HepG2 (cell line): ENCODE data around the gene PTPRU. TPM values are rescaled to one million over a fixed set of nuclear protein-coding genes. Genes with fewer than 3 reads are reported as not detected.
"Not testable (repeated sequence)": the region's sequence is repeated elsewhere in the genome, so short reads cannot be mapped to it uniquely, and the experiment has no call there.

Experiments
- ATAC-seq: fragments of 200-7000 bp; cut with Tn5 transposase; 3 replicates; pipeline ENCODE4 v1.9.1; 2020; ENCODE audit warnings: mild to moderate bottlenecking, moderate library complexity
- BruUV-seq: library from RNA; stranded (reverse); fragments of 400-500 nt; replicated peaks from 2 replicates; lab custom pipeline; 2021; lab: Mats Ljungman, UMichigan
- CTCF ChIA-PET: fragments of 300-600 bp; formaldehyde crosslinking; extraction: SDS; loops from one replicate; lab custom pipeline; 2021; ENCODE audit warnings: low total read pairs, inconsistent platforms, low intra/inter-chr PET ratio; lab: Yijun Ruan, JAX
- POLR2A ChIA-PET: fragments of 350-600 bp; sonication (Branson Sonifier 250); formaldehyde crosslinking; loops from one replicate; lab custom pipeline; 2020; ENCODE audit warnings: antibody characterized with exemption, inconsistent platforms; lab: Yijun Ruan, JAX
- DNase-seq: peaks from one replicate; pipeline ENCODE4 v3.0.0-alpha.2; 2015; ENCODE audit warnings: low spot score
- FAIRE-seq: peaks from 3 replicates; lab custom pipeline; 2011; peaks lifted over from hg19 to GRCh38; lab: Jason Lieb, UNC
- H2AFZ ChIP-seq: one replicate; pipeline ENCODE4 v1.6.1; 2011; ENCODE audit warnings: low read length, inconsistent platforms
- H3K27ac ChIP-seq: fragments of 300-600 bp; 3 replicates; pipeline ENCODE4 v1.8.0; 2011; ENCODE audit warnings: mixed run types, mild to moderate bottlenecking, mixed read lengths, low read length, inconsistent platforms; ENCODE audit not compliant: insufficient read depth; ENCODE audit errors: extremely low read length
- H3K27me3 ChIP-seq, 2 experiments: fragments of 200-600 bp in 1 of 2; 2 replicates in 1 of 2; 3 replicates in 1 of 2; pipeline versions ENCODE4 v1.6.0 to v1.8.0; 2011; ENCODE audit warnings: low read length in 2 of 2, mild to moderate bottlenecking in 2 of 2, moderate library complexity in 2 of 2, inconsistent platforms in 1 of 2; ENCODE audit not compliant: insufficient read depth in 2 of 2, control insufficient read depth in 1 of 2
- H3K36me3 ChIP-seq, 2 experiments: fragments of 200-600 bp in 1 of 2; replicated peaks in 1 of 2; 2 replicates in 1 of 2; 3 replicates in 1 of 2; pipeline versions ENCODE4 v1.5.1 to v1.8.0; 2011; ENCODE audit warnings: low read length in 2 of 2, inconsistent platforms in 1 of 2; ENCODE audit not compliant: insufficient read depth in 2 of 2, control insufficient read depth in 1 of 2
- H3K4me1 ChIP-seq: 2 replicates; pipeline ENCODE4 v1.5.1; 2012; ENCODE audit warnings: low read length, inconsistent platforms; ENCODE audit not compliant: insufficient read depth
- H3K4me2 ChIP-seq: 2 replicates; pipeline ENCODE4 v1.6.0; 2011; ENCODE audit warnings: low read depth, low read length, inconsistent platforms
- H3K4me3 ChIP-seq, 3 experiments: fragments of 200-600 bp in 1 of 3; sonication (generic), shearing (Covaris generic) in 1 of 3; replicated peaks in 1 of 3; 2 replicates each; pipeline ENCODE4 v1.5.1; 2011 to 2016; ENCODE audit warnings: low read length in 3 of 3, inconsistent platforms in 2 of 3, low read depth in 2 of 3, mild to moderate bottlenecking in 2 of 3, control low read depth in 1 of 3, mixed read lengths in 1 of 3; ENCODE audit not compliant: insufficient read depth in 1 of 3
- H3K79me2 ChIP-seq: one replicate; pipeline ENCODE4 v1.6.1; 2011; ENCODE audit warnings: low read length, inconsistent platforms; ENCODE audit not compliant: insufficient read depth
- H3K9ac ChIP-seq: 2 replicates; pipeline ENCODE4 v1.6.0; 2011; ENCODE audit warnings: mild to moderate bottlenecking, low read depth, low read length, inconsistent platforms; ENCODE audit not compliant: insufficient read depth
- H3K9me3 ChIP-seq: 2 replicates; pipeline ENCODE4 v1.5.1; 2012; ENCODE audit warnings: mild to moderate bottlenecking, low read length
- H4K20me1 ChIP-seq: 2 replicates; pipeline ENCODE4 v1.6.0; 2011; ENCODE audit warnings: inconsistent platforms, mild to moderate bottlenecking, low read length, moderate library complexity; ENCODE audit not compliant: insufficient read depth
- BCL6 ChIP-seq: IDR thresholded peaks from 2 replicates; pipeline ENCODE4 v1.6.1; 2016; ENCODE audit warnings: missing genetic modification reagents, missing compliant biosample characterization
- FIP1L1 ChIP-seq: fragments of 200-400 bp; formaldehyde crosslinking; IDR thresholded peaks from 2 replicates; pipeline ENCODE4 v1.6.1; 2018; ENCODE audit warnings: low read depth, mild to moderate bottlenecking, low read length, moderate library complexity, borderline replicate concordance; ENCODE audit not compliant: insufficient read depth
- HNRNPL ChIP-seq: fragments of 200-400 bp; formaldehyde crosslinking; IDR thresholded peaks from 2 replicates; pipeline ENCODE4 v1.6.1; 2017; ENCODE audit warnings: mild to moderate bottlenecking, low read depth, low read length
- MED8 ChIP-seq: sonication (generic); formaldehyde crosslinking; IDR thresholded peaks from 2 replicates; pipeline ENCODE4 v1.8.1; 2023; ENCODE audit warnings: mild to moderate bottlenecking, missing genetic modification reagents; ENCODE audit not compliant: insufficient replicate concordance
- NBN ChIP-seq: fragments of 450-650 bp; conservative IDR thresholded peaks from 2 replicates; pipeline ENCODE4 v1.6.1; 2017
- NCOA1 ChIP-seq: sonication (generic); formaldehyde crosslinking; IDR thresholded peaks from 2 replicates; pipeline ENCODE4 v1.9.0; 2021; ENCODE audit warnings: missing genetic modification reagents
- PPARG ChIP-seq: conservative IDR thresholded peaks from 2 replicates; pipeline ENCODE4 v1.6.1; 2016; ENCODE audit warnings: missing biosample characterization, missing genetic modification reagents
- REPIN1 ChIP-seq: sonication (generic); formaldehyde crosslinking; IDR thresholded peaks from 2 replicates; pipeline ENCODE4 v1.8.0; 2022; ENCODE audit warnings: missing genetic modification reagents, low read depth, mild to moderate bottlenecking, borderline replicate concordance
- ZMAT3 ChIP-seq: sonication (generic); formaldehyde crosslinking; conservative IDR thresholded peaks from 2 replicates; pipeline ENCODE4 v1.7.0; 2021; ENCODE audit warnings: missing genetic modification reagents
- ZNF251 ChIP-seq: sonication (generic); formaldehyde crosslinking; IDR thresholded peaks from 2 replicates; pipeline ENCODE4 v1.9.0; 2021; ENCODE audit warnings: mild to moderate bottlenecking, missing genetic modification reagents
- ZNF253 ChIP-seq: sonication (generic); formaldehyde crosslinking; IDR thresholded peaks from 2 replicates; pipeline ENCODE4 v1.8.0; 2022; ENCODE audit warnings: mild to moderate bottlenecking, missing genetic modification reagents, borderline replicate concordance
- ZNF264 ChIP-seq: sonication (generic); formaldehyde crosslinking; IDR thresholded peaks from 2 replicates; pipeline ENCODE4 v1.4.0; 2020; ENCODE audit warnings: missing genetic modification reagents
- ZNF441 ChIP-seq: sonication (generic); formaldehyde crosslinking; IDR thresholded peaks from 2 replicates; pipeline ENCODE4 v1.7.0; 2021; ENCODE audit warnings: missing genetic modification reagents, borderline replicate concordance
- WGBS: methylation state at CpG from one replicate; pipeline ENCODE4 v1.1.6; 2017; ENCODE audit warnings: low lambda C conversion rate; 5-methylcytosine and 5-hydroxymethylcytosine counted together
- in situ Hi-C: cut with HindIII; loops from 2 replicates; pipeline ENCODE4 v1.10.0; 2017; ENCODE audit warnings: low pct_unique_long_range_greater_than_20kb; ENCODE audit not compliant: extremely low pct_ligation_motif_present
- intact Hi-C: fragments of 100-400 bp; cut with micrococcal nuclease; formaldehyde crosslinking; loops from one replicate; pipeline ENCODE4 v1.10.0; 2022; ENCODE audit not compliant: unreplicated experiment
- polyA plus RNA-seq, 8 experiments: library from polyadenylated mRNA; depleted of rRNA in 3 of 8; stranded (reverse) in 7 of 8; unstranded in 1 of 8; fragments of >200 nt; fragmentation: Illumina TruSeq in 4 of 8; extraction: Trizol in 4 of 8; gene quantifications; 2 replicates each; pipeline versions ENCODE4 v1.2.1 to v1.2.3, GENCODE V29; 2011 to 2016; ENCODE audit warnings: low read depth in 4 of 8, missing spikeins in 1 of 8, mixed read lengths in 1 of 8; ENCODE audit not compliant: insufficient read depth in 1 of 8
- total RNA-seq, 5 experiments: library from RNA; depleted of rRNA; stranded (reverse); fragments of >200 nt; fragmentation: Illumina TruSeq; extraction: Trizol; gene quantifications; 2 replicates each; pipeline ENCODE4 v1.2.3, GENCODE V29; 2016; ENCODE audit warnings: low read depth in 1 of 5
- TF ChIP-seq, protein P1 (sequence below): sonication (generic); formaldehyde crosslinking; IDR thresholded peaks from 2 replicates; pipeline ENCODE4 v1.5.0; 2020; ENCODE audit warnings: missing genetic modification reagents
- TF ChIP-seq, protein P2 (sequence below): sonication (generic); formaldehyde crosslinking; conservative IDR thresholded peaks from 2 replicates; pipeline ENCODE4 v1.4.0; 2020; ENCODE audit warnings: missing genetic modification reagents
- TF ChIP-seq, protein P3 (sequence below): sonication (generic); formaldehyde crosslinking; IDR thresholded peaks from 2 replicates; pipeline ENCODE4 v1.8.1; 2023; ENCODE audit warnings: mild to moderate bottlenecking, missing genetic modification reagents

Gene PTPRU
- total and polyA plus RNA-seq, 2 of the 13 experiments (the other 11 are each of a cell fraction or from before 2014, with no cell fraction given): 21.6 to 22.3 TPM

DNA sequence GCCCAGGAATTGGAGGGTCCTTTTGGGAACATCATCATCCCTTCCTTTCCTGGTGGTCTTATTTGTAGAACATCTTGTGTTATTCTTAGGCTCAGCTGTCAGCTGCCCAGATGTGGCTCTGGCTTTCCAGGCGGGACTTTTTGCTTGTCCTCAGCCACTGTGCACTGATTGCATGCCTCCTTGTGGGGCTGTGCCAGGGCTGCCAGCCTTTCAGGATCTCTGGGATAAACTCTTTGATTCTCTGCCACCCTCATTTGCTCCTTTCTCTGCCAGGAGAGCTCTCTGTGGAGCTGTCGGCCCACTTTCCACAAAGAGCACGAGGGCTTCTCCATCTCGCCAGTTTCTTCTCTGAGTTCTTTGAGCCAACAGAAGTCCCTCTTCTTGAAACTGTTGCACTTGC, 63.1 kb downstream of the PTPRU start:
- TF ChIP-seq, protein P1, sequence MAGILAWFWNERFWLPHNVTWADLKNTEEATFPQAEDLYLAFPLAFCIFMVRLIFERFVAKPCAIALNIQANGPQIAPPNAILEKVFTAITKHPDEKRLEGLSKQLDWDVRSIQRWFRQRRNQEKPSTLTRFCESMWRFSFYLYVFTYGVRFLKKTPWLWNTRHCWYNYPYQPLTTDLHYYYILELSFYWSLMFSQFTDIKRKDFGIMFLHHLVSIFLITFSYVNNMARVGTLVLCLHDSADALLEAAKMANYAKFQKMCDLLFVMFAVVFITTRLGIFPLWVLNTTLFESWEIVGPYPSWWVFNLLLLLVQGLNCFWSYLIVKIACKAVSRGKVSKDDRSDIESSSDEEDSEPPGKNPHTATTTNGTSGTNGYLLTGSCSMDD: no peak
- TF ChIP-seq ZNF441 (CRISPR knock-in tag) (no peak), FIP1L1 (no peak), MED8 (CRISPR knock-in tag) (no peak), NCOA1 (no peak), ZNF264 (CRISPR knock-in tag) (no peak), HNRNPL (no peak), ZNF251 (CRISPR knock-in tag) (no peak), NBN (no peak), REPIN1 (CRISPR knock-in tag) (no peak), PPARG (CRISPR knock-in tag) (no peak), ZNF253 (CRISPR knock-in tag) (no peak), ZMAT3 (CRISPR knock-in tag) (no peak), BCL6 (CRISPR knock-in tag) (no peak)
- TF ChIP-seq, protein P2, sequence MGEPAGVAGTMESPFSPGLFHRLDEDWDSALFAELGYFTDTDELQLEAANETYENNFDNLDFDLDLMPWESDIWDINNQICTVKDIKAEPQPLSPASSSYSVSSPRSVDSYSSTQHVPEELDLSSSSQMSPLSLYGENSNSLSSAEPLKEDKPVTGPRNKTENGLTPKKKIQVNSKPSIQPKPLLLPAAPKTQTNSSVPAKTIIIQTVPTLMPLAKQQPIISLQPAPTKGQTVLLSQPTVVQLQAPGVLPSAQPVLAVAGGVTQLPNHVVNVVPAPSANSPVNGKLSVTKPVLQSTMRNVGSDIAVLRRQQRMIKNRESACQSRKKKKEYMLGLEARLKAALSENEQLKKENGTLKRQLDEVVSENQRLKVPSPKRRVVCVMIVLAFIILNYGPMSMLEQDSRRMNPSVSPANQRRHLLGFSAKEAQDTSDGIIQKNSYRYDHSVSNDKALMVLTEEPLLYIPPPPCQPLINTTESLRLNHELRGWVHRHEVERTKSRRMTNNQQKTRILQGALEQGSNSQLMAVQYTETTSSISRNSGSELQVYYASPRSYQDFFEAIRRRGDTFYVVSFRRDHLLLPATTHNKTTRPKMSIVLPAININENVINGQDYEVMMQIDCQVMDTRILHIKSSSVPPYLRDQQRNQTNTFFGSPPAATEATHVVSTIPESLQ (CRISPR knock-in tag): no peak
- TF ChIP-seq, protein P3, sequence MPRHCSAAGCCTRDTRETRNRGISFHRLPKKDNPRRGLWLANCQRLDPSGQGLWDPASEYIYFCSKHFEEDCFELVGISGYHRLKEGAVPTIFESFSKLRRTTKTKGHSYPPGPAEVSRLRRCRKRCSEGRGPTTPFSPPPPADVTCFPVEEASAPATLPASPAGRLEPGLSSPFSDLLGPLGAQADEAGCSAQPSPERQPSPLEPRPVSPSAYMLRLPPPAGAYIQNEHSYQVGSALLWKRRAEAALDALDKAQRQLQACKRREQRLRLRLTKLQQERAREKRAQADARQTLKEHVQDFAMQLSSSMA (CRISPR knock-in tag): no peak
- BruUV-seq: no TSS peak
- POLR2A ChIA-PET: no interaction called here
- CTCF ChIA-PET: no interaction called here
- no peak overlapping the region for H3K9ac ChIP-seq
- H3K79me2 ChIP-seq: no peaks in the 10 kb centered on the region
- H3K27ac ChIP-seq: no peak overlapping the region
- H3K27me3 ChIP-seq: no peaks in the 10 kb centered on the region
- H3K4me1 ChIP-seq: peaks cover 12% of the 10 kb centered on the region
- no peak for ATAC-seq
- WGBS: 98% methylated on average over 3 of the region's 4 CpGs
- no peak overlapping the region for H2AFZ ChIP-seq
- no peak for FAIRE-seq
- H3K9me3 ChIP-seq: no peaks in the 10 kb centered on the region
- intact Hi-C loops (no loop called here), in situ Hi-C loops (no loop called here)
- DNase-seq: no peak
- no peaks in the 10 kb centered on the region for H4K20me1 ChIP-seq
- H3K36me3 ChIP-seq: peaks cover 2 to 15% of the 10 kb centered on the region in 2 experiments; a peak in 4 of 5 replicates
- no peak overlapping the region for H3K4me2 ChIP-seq
- no peak overlapping the region for H3K4me3 ChIP-seq

DNA sequence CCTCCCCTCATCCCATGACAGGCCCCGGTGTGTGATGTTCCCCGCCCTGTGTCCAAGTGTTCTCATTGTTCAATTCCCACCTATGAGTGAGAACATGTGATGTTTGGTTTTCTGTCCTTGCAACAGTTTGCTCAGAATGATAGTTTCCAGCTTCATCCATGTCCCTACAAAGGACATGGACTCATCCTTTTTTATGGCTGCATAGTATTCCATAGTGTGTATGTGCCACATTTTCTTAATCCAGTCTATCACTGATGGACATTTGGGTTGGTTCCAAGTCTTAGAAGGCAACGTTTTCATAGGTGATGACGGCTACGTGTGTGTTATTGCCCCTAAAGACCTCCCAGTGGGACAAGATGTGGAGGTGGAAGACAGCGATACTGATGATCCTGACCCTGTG, 65.4 kb downstream of the PTPRU start:
- POLR2A ChIA-PET, BruUV-seq, in situ Hi-C loops: not testable (repeated sequence)

More for the DNA sequence above, 65.4 kb downstream of the PTPRU start:
- H3K4me3 ChIP-seq, H2AFZ ChIP-seq, H3K79me2 ChIP-seq, H3K9me3 ChIP-seq, H3K27me3 ChIP-seq, intact Hi-C loops, H3K4me2 ChIP-seq, CTCF ChIA-PET, DNase-seq, H4K20me1 ChIP-seq, H3K27ac ChIP-seq, ATAC-seq, FAIRE-seq, H3K9ac ChIP-seq: not testable (repeated sequence)
- Histone ChIP-seq H3K36me3 (peaks cover 3 to 26% of the 10 kb centered on the region in 2 experiments; a peak in 4 of 5 replicates), H3K4me1 (peaks cover 15% of the 10 kb centered on the region)
- 97% methylated on average over 6 of the region's 6 CpGs for WGBS
